SK-N-SH (cell line): ENCODE data around the gene FANCG.

Source experiments
- CTCF ChIP-seq: fragments of 200-600 bp; sonication (generic); IDR thresholded peaks from 2 replicates; pipeline ENCODE4 v1.6.1; 2017; ENCODE audit warnings: antibody characterized with exemption, mild to moderate bottlenecking, moderate library complexity
- FOXJ3 ChIP-seq: sonication (generic); formaldehyde crosslinking; IDR thresholded peaks from 2 replicates; pipeline ENCODE4 v1.5.1; 2020; ENCODE audit warnings: mild to moderate bottlenecking, missing genetic modification reagents
- JUND ChIP-seq: IDR thresholded peaks from 2 replicates; pipeline ENCODE4 v1.4.0; 2012
- RAD21 ChIP-seq: IDR thresholded peaks from 2 replicates; pipeline ENCODE4 v1.6.1; 2012; ENCODE audit warnings: mild to moderate bottlenecking, low read length
- TCF12 ChIP-seq: IDR thresholded peaks from 2 replicates; pipeline ENCODE4 v1.4.0; 2012
- USF2 ChIP-seq: fragments of 150-350 bp; IDR thresholded peaks from 2 replicates; pipeline ENCODE4 v1.6.1; 2017; ENCODE audit warnings: antibody characterized with exemption, low read length, low read depth, borderline replicate concordance

GRCh38 chr9:35071814-35072460 lies 7.8 kb downstream of the FANCG start:
- peak; percentile 5; the same call in 1 of the 2 replicates for TF ChIP-seq JUND
- no peak for TF ChIP-seq FOXJ3 (CRISPR knock-in tag)
- peak; percentile 43 for TF ChIP-seq CTCF
- no peak for TF ChIP-seq TCF12
- TF ChIP-seq RAD21 = no peak
- TF ChIP-seq USF2 = no peak
